Neural cell (in vitro differentiated cells): ENCODE results near the gene ADPRS. TPM values are rescaled to one million over a fixed set of nuclear protein-coding genes. Genes with fewer than 3 reads are reported as not detected.

Experiments used
- H2AFZ ChIP-seq: fragments of 200-600, 300-800 bp; sonication (generic), shearing (Covaris generic); 2 replicates; pipeline ENCODE4 v1.6.0; 2014; ENCODE audit warnings: low read depth, mild to moderate bottlenecking, antibody characterized with exemption, low read length, moderate library complexity
- H3F3A ChIP-seq: fragments of 200-600 bp; shearing (Covaris generic); 2 replicates; pipeline ENCODE4 v1.6.1; 2016; ENCODE audit warnings: mild to moderate bottlenecking, moderate library complexity, mixed read lengths, antibody characterized with exemption, low read length; ENCODE audit not compliant: insufficient read depth, poor library complexity, severe bottlenecking
- H3K27ac ChIP-seq: fragments of 200-600, 300-800 bp; sonication (generic), shearing (Covaris generic); 2 replicates; pipeline ENCODE4 v1.5.1; 2014; ENCODE audit warnings: mild to moderate bottlenecking, low read length, moderate library complexity
- H3K27me3 ChIP-seq: fragments of 300-800, 200-600 bp; sonication (generic), shearing (Covaris generic); 2 replicates; pipeline ENCODE4 v1.6.0; 2014; ENCODE audit warnings: mild to moderate bottlenecking, low read depth, low read length, moderate library complexity; ENCODE audit not compliant: insufficient read depth
- H3K36me3 ChIP-seq: fragments of 300-800, 200-600 bp; sonication (generic), shearing (Covaris generic); 2 replicates; pipeline ENCODE4 v1.5.1; 2014; ENCODE audit warnings: mild to moderate bottlenecking, antibody characterized with exemption, low read length, moderate library complexity; ENCODE audit not compliant: insufficient read depth
- H3K4me2 ChIP-seq: fragments of 300-800, 200-600 bp; sonication (generic), shearing (Covaris generic); 2 replicates; pipeline ENCODE4 v1.6.0; 2014; ENCODE audit warnings: mild to moderate bottlenecking, low read length
- H3K4me3 ChIP-seq: fragments of 300-800, 200-600 bp; sonication (generic), shearing (Covaris generic); 2 replicates; pipeline ENCODE4 v1.5.1; 2014; ENCODE audit warnings: mild to moderate bottlenecking, low read length, moderate library complexity
- H3K79me2 ChIP-seq: fragments of 200-600 bp; shearing (Covaris generic); replicated peaks from 2 replicates; pipeline ENCODE4 v1.6.0; 2014; ENCODE audit warnings: mild to moderate bottlenecking, low read length, moderate library complexity; ENCODE audit not compliant: insufficient read depth
- H3K9ac ChIP-seq: fragments of 300-800, 200-600 bp; sonication (generic), shearing (Covaris generic); 2 replicates; pipeline ENCODE4 v1.6.1; 2016; ENCODE audit warnings: mild to moderate bottlenecking, low read length, mixed read lengths
- H3K9me2 ChIP-seq: fragments of 200-600 bp; shearing (Covaris generic); 2 replicates; pipeline ENCODE4 v1.6.1; 2016; ENCODE audit warnings: mild to moderate bottlenecking, low read length, mixed read lengths; ENCODE audit not compliant: insufficient read depth
- H3K9me3 ChIP-seq: fragments of 200-600, 300-800 bp; sonication (generic), shearing (Covaris generic); 2 replicates; pipeline ENCODE4 v1.6.1; 2016; ENCODE audit warnings: mild to moderate bottlenecking, mixed run types, low read length, moderate library complexity, mixed read lengths
- H4K20me1 ChIP-seq: fragments of 200-600 bp; shearing (Covaris generic); 2 replicates; pipeline ENCODE4 v1.6.1; 2016; ENCODE audit warnings: mild to moderate bottlenecking, mixed run types; ENCODE audit not compliant: insufficient read depth
- EP300 ChIP-seq: fragments of 450-650 bp; conservative IDR thresholded peaks from 2 replicates; pipeline ENCODE4 v1.6.1; 2014; ENCODE audit warnings: antibody characterized with exemption, mild to moderate bottlenecking, moderate library complexity; ENCODE audit not compliant: poor library complexity, severe bottlenecking
- EZH2 ChIP-seq: fragments of 200-600, 300-800 bp; shearing (Covaris generic), sonication (generic); IDR thresholded peaks from 2 replicates; pipeline ENCODE4 v1.6.1; 2014; ENCODE audit warnings: antibody characterized with exemption, low read length, borderline replicate concordance, mild to moderate bottlenecking; ENCODE audit not compliant: insufficient read depth, poor library complexity, severe bottlenecking
- MXI1 ChIP-seq: fragments of 450-650 bp; conservative IDR thresholded peaks from 2 replicates; pipeline ENCODE4 v1.6.1; 2014; ENCODE audit warnings: antibody characterized with exemption, mild to moderate bottlenecking; ENCODE audit not compliant: poor library complexity, severe bottlenecking
- POLR2AphosphoS5 ChIP-seq: IDR thresholded peaks from 2 replicates; pipeline ENCODE4 v1.6.1; 2012
- RAD21 ChIP-seq: fragments of 450-650 bp; conservative IDR thresholded peaks from 2 replicates; pipeline ENCODE4 v1.6.1; 2014; ENCODE audit warnings: antibody characterized with exemption, mild to moderate bottlenecking, moderate library complexity
- SMC3 ChIP-seq: fragments of 450-650 bp; conservative IDR thresholded peaks from 2 replicates; pipeline ENCODE4 v1.6.1; 2014; ENCODE audit warnings: antibody characterized with exemption, mild to moderate bottlenecking, moderate library complexity; ENCODE audit not compliant: poor library complexity
- TAF1 ChIP-seq: IDR thresholded peaks from 2 replicates; pipeline ENCODE4 v1.6.1; 2012; ENCODE audit warnings: low read depth
- polyA plus RNA-seq: library from polyadenylated mRNA; depleted of rRNA; stranded (reverse); fragments of >200 nt; gene quantifications from 2 replicates; pipeline ENCODE4 v1.2.3, GENCODE V29; 2014
- TF ChIP-seq, protein P1 (sequence below): IDR thresholded peaks from 2 replicates; pipeline ENCODE4 v1.6.1; 2012; ENCODE audit warnings: borderline replicate concordance
- TF ChIP-seq, protein P2 (sequence below): fragments of 450-650 bp; IDR thresholded peaks from 2 replicates; pipeline ENCODE4 v1.5.1; 2014; ENCODE audit warnings: antibody characterized with exemption, mild to moderate bottlenecking, moderate library complexity; ENCODE audit not compliant: poor library complexity, severe bottlenecking

ADPRS gene
- polyA plus RNA-seq, 1 donor from 2014 or later: 66.7 TPM

DNA sequence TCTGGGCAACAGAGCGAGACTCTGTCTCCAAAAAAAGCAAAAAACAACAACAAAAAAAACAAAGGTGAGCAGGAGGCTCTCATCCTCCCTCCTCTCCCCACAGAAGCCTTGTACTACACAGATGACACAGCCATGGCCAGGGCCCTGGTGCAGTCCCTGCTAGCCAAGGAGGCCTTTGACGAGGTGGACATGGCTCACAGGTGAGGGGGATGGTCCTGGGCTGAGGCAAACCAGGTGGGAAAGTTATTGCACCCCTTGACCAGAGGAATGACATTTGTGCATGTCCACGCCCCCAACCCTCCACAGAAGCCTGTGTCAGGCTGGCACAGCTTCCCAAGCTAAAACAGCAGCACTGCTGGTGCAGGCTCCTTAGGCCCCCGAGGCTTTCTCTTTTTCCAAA is 2.4 kb downstream of the ADPRS start:
- TF ChIP-seq MXI1 (no peak), RAD21 (no peak), POLR2AphosphoS5 (no peak), TAF1 (no peak), SMC3 (no peak), EZH2 (no peak), EP300 (no peak)
- TF ChIP-seq, protein P1, sequence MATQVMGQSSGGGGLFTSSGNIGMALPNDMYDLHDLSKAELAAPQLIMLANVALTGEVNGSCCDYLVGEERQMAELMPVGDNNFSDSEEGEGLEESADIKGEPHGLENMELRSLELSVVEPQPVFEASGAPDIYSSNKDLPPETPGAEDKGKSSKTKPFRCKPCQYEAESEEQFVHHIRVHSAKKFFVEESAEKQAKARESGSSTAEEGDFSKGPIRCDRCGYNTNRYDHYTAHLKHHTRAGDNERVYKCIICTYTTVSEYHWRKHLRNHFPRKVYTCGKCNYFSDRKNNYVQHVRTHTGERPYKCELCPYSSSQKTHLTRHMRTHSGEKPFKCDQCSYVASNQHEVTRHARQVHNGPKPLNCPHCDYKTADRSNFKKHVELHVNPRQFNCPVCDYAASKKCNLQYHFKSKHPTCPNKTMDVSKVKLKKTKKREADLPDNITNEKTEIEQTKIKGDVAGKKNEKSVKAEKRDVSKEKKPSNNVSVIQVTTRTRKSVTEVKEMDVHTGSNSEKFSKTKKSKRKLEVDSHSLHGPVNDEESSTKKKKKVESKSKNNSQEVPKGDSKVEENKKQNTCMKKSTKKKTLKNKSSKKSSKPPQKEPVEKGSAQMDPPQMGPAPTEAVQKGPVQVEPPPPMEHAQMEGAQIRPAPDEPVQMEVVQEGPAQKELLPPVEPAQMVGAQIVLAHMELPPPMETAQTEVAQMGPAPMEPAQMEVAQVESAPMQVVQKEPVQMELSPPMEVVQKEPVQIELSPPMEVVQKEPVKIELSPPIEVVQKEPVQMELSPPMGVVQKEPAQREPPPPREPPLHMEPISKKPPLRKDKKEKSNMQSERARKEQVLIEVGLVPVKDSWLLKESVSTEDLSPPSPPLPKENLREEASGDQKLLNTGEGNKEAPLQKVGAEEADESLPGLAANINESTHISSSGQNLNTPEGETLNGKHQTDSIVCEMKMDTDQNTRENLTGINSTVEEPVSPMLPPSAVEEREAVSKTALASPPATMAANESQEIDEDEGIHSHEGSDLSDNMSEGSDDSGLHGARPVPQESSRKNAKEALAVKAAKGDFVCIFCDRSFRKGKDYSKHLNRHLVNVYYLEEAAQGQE: no peak
- TF ChIP-seq, protein P2, sequence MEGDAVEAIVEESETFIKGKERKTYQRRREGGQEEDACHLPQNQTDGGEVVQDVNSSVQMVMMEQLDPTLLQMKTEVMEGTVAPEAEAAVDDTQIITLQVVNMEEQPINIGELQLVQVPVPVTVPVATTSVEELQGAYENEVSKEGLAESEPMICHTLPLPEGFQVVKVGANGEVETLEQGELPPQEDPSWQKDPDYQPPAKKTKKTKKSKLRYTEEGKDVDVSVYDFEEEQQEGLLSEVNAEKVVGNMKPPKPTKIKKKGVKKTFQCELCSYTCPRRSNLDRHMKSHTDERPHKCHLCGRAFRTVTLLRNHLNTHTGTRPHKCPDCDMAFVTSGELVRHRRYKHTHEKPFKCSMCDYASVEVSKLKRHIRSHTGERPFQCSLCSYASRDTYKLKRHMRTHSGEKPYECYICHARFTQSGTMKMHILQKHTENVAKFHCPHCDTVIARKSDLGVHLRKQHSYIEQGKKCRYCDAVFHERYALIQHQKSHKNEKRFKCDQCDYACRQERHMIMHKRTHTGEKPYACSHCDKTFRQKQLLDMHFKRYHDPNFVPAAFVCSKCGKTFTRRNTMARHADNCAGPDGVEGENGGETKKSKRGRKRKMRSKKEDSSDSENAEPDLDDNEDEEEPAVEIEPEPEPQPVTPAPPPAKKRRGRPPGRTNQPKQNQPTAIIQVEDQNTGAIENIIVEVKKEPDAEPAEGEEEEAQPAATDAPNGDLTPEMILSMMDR: no peak
- H3K4me3 ChIP-seq: no peak overlapping the region

DNA sequence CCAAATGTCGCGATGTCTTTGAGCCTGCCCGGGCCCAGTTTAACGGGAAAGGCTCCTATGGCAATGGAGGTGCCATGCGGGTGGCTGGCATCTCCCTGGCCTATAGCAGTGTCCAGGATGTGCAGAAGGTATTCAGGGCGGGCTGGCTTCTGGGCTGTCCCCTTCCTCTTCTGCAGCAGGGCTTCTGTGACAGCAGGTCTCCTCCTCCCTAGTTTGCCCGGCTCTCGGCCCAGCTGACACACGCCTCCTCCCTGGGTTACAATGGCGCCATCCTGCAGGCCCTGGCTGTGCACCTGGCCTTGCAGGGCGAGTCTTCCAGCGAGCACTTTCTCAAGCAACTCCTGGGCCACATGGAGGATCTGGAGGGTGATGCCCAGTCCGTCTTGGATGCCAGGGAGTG is 3.0 kb downstream of the ADPRS start:
- Histone ChIP-seq H3K9me3 (no peaks in the 10 kb centered on the region), H3F3A (no peaks in the 10 kb centered on the region), H3K9me2 (no peaks in the 10 kb centered on the region), H2AFZ (no peak overlapping the region), H3K36me3 (no peaks in the 10 kb centered on the region), H3K4me3 (no peak overlapping the region), H3K79me2 (peaks cover 16% of the 10 kb centered on the region), H3K4me2 (no peak overlapping the region), H3K27me3 (no peaks in the 10 kb centered on the region), H4K20me1 (no peaks in the 10 kb centered on the region), H3K9ac (no peak overlapping the region), H3K27ac (no peak overlapping the region)
- TF ChIP-seq POLR2AphosphoS5 (no peak), TAF1 (no peak), SMC3 (no peak), RAD21 (no peak)
- TF ChIP-seq, protein P2: no peak

More for the DNA sequence above, 2.4 kb downstream of the ADPRS start:
- H4K20me1 ChIP-seq: no peaks in the 10 kb centered on the region
- no peaks in the 10 kb centered on the region for H3K36me3 ChIP-seq
- no peak overlapping the region for H3K4me2 ChIP-seq
- no peak overlapping the region for H3K27ac ChIP-seq
- H3F3A ChIP-seq: no peaks in the 10 kb centered on the region
- H3K9me2 ChIP-seq: no peaks in the 10 kb centered on the region
- H3K27me3 ChIP-seq: no peaks in the 10 kb centered on the region
- H3K9me3 ChIP-seq: no peaks in the 10 kb centered on the region
- H2AFZ ChIP-seq: no peak overlapping the region
- no peak overlapping the region for H3K9ac ChIP-seq
- peaks cover 16% of the 10 kb centered on the region for H3K79me2 ChIP-seq
